Activated CD8-positive, alpha-beta T cell treated with anti-CD3 and anti-CD28 coated beads, Interleukin-2, amount 10 ng/mL, durations not matched to agents 7 days and 5 days (primary cell): ENCODE measurements around the gene AXDND1. TPM values are rescaled to one million over a fixed set of nuclear protein-coding genes. Genes with fewer than 3 reads are reported as not detected.
A peak's percentile ranks its signal among the peaks of the same experiment; 100 is the strongest.

Experiments
- ATAC-seq: fragments of 150-1000 bp; cut with Tn5 transposase; one replicate; pipeline ENCODE4 v1.10.0; 2021; ENCODE audit warnings: moderate library complexity
- CTCF ChIA-PET: fragments of 350-600 bp; sonication (Branson Sonifier 250); formaldehyde crosslinking; loops from one replicate; lab custom pipeline; 2021; ENCODE audit warnings: antibody characterized with exemption; lab: Charles Lee
- POLR2A ChIA-PET: fragments of 350-600 bp; sonication (Branson Sonifier 250); formaldehyde crosslinking; loops from one replicate; lab custom pipeline; 2021; ENCODE audit warnings: antibody characterized with exemption; lab: Charles Lee
- DNase-seq: peaks from one replicate; pipeline ENCODE4 v3.0.0-alpha.2; 2020
- H3K27ac Mint-ChIP-seq: one replicate; pipeline ENCODE4 v1.8.0; 2021; ENCODE audit warnings: mild to moderate bottlenecking, mixed read lengths
- H3K27me3 Mint-ChIP-seq: one replicate; pipeline ENCODE4 v1.8.0; 2021; ENCODE audit warnings: low read depth, mixed read lengths
- H3K36me3 Mint-ChIP-seq: one replicate; pipeline ENCODE4 v1.8.0; 2021; ENCODE audit warnings: low read depth, mixed read lengths
- H3K4me1 Mint-ChIP-seq: one replicate; pipeline ENCODE4 v1.8.0; 2021; ENCODE audit warnings: low read depth, mixed read lengths
- H3K4me3 Mint-ChIP-seq: one replicate; pipeline ENCODE4 v1.8.0; 2021; ENCODE audit warnings: mild to moderate bottlenecking, mixed read lengths
- H3K9me3 Mint-ChIP-seq: one replicate; pipeline ENCODE4 v1.8.0; 2022; ENCODE audit warnings: mixed read lengths; ENCODE audit not compliant: insufficient read depth
- total RNA-seq, 2 experiments: library from RNA; stranded (reverse); gene quantifications; one replicate each; pipeline ENCODE4 v1.2.3, GENCODE V29; 2021

Gene AXDND1
- 1 to 10 TPM; 1.4 TPM for total RNA-seq

GRCh38 chr1:179365342-179366092 is at the start of gene AXDND1:
AXDND1 (plus strand) TSS chr1:179365971; CDS start chr1:179366510, 539 bp downstream.
- Mint-ChIP-seq H3K27ac (peak within 1 kb of the TSS; percentile 100), H3K4me3 (peak within 1 kb of the TSS; percentile 93), H3K4me1 (peaks cover 7% of the 10 kb centered on the region), H3K9me3 (no peaks in the 10 kb centered on the region), H3K27me3 (no peaks in the 10 kb centered on the region), H3K36me3 (no peaks in the 10 kb centered on the region)
- CTCF ChIA-PET: interaction anchor here (0.5 to 4.7 kb wide), 10 partner anchors 10 to 551 kb away, joined by 3 to 26 read pairs (median 3); partner anchors contain the start of gene SOAT1
- peak; percentile 95 for ATAC-seq
- DNase-seq: peak; percentile 93
- POLR2A ChIA-PET: interaction anchor here (0.7 to 2.0 kb wide), 5 partner anchors 71 to 342 kb away, joined by 3 to 16 read pairs (median 3); partner anchors contain the start of genes SOAT1 and TOR3A

- H3K27ac Mint-ChIP-seq: no peak overlapping the region
- CTCF ChIA-PET: no interaction called here
- H3K27me3 Mint-ChIP-seq: no peaks in the 10 kb centered on the region
- peaks cover 15% of the 10 kb centered on the region for H3K4me1 Mint-ChIP-seq
- H3K36me3 Mint-ChIP-seq: peaks cover 43% of the 10 kb centered on the region
- no peaks in the 10 kb centered on the region for H3K9me3 Mint-ChIP-seq
- no peak for DNase-seq
- ATAC-seq: no peak
- no peak overlapping the region for H3K4me3 Mint-ChIP-seq
- POLR2A ChIA-PET: no interaction called here
Measured at GRCh38 chr1:179318491-179318890, 47.3 kb upstream of the AXDND1 start.

GRCh38 chr1:179321533-179322216 is 44.1 kb upstream of the AXDND1 start:
- H3K4me3 Mint-ChIP-seq: no peak overlapping the region
- H3K27ac Mint-ChIP-seq: no peak overlapping the region
- DNase-seq (no peak), ATAC-seq (no peak)
- H3K4me1 Mint-ChIP-seq: peaks cover 15% of the 10 kb centered on the region
- ChIA-PET CTCF (no interaction called here), POLR2A (no interaction called here)
- no peaks in the 10 kb centered on the region for H3K27me3 Mint-ChIP-seq
- no peaks in the 10 kb centered on the region for H3K9me3 Mint-ChIP-seq
- peaks cover 46% of the 10 kb centered on the region for H3K36me3 Mint-ChIP-seq

- ChIA-PET CTCF (no interaction called here), POLR2A (no interaction called here)
- no peaks in the 10 kb centered on the region for H3K9me3 Mint-ChIP-seq
- peaks cover 14% of the 10 kb centered on the region for H3K4me1 Mint-ChIP-seq
- H3K27me3 Mint-ChIP-seq: no peaks in the 10 kb centered on the region
- no peak for ATAC-seq
- no peak for DNase-seq
- no peak overlapping the region for H3K27ac Mint-ChIP-seq
- no peak overlapping the region for H3K4me3 Mint-ChIP-seq
- peaks cover 55% of the 10 kb centered on the region for H3K36me3 Mint-ChIP-seq
Measured at GRCh38 chr1:179322557-179322956, 43.2 kb upstream of the AXDND1 start.

GRCh38 chr1:179323436-179323835 is 42.3 kb upstream of the AXDND1 start:
- Mint-ChIP-seq H3K4me1 (peaks cover 14% of the 10 kb centered on the region), H3K4me3 (no peak overlapping the region), H3K27ac (no peak overlapping the region), H3K9me3 (no peaks in the 10 kb centered on the region), H3K27me3 (no peaks in the 10 kb centered on the region), H3K36me3 (peaks cover 61% of the 10 kb centered on the region)
- no peak for DNase-seq
- no peak for ATAC-seq
- POLR2A ChIA-PET: no interaction called here
- CTCF ChIA-PET: interaction anchor here (0.7 kb wide), 1 partner anchor 11 kb away, joined by 3 read pairs; no protein-coding TSS in a partner anchor

GRCh38 chr1:179325836-179326235 is 39.9 kb upstream of the AXDND1 start:
- Mint-ChIP-seq H3K9me3 (peaks cover 5% of the 10 kb centered on the region), H3K4me3 (no peak overlapping the region), H3K36me3 (peaks cover 66% of the 10 kb centered on the region), H3K27me3 (no peaks in the 10 kb centered on the region), H3K4me1 (peaks cover 14% of the 10 kb centered on the region), H3K27ac (no peak overlapping the region)
- ChIA-PET POLR2A (interaction anchor here (0.6 kb wide), 1 partner anchor 540 kb away, joined by 3 read pairs; no protein-coding TSS in a partner anchor), CTCF (no interaction called here)
- DNase-seq: no peak
- no peak for ATAC-seq

GRCh38 chr1:179326746-179327145 is 39.0 kb upstream of the AXDND1 start:
- no peak overlapping the region for H3K27ac Mint-ChIP-seq
- ChIA-PET CTCF (interaction anchor here (0.9 kb wide), 1 partner anchor 824 kb away, joined by 3 read pairs; no protein-coding TSS in a partner anchor), POLR2A (no interaction called here)
- H3K36me3 Mint-ChIP-seq: peaks cover 62% of the 10 kb centered on the region
- no peaks in the 10 kb centered on the region for H3K27me3 Mint-ChIP-seq
- DNase-seq: no peak
- H3K9me3 Mint-ChIP-seq: peaks cover 5% of the 10 kb centered on the region
- H3K4me3 Mint-ChIP-seq: no peak overlapping the region
- H3K4me1 Mint-ChIP-seq: peaks cover 7% of the 10 kb centered on the region
- no peak for ATAC-seq

GRCh38 chr1:179327196-179327595 is 38.6 kb upstream of the AXDND1 start:
- no peak for DNase-seq
- ChIA-PET POLR2A (no interaction called here), CTCF (interaction anchor here (0.9 kb wide), 1 partner anchor 825 kb away, joined by 3 read pairs; no protein-coding TSS in a partner anchor)
- Mint-ChIP-seq H3K4me1 (peaks cover 5% of the 10 kb centered on the region), H3K27me3 (no peaks in the 10 kb centered on the region), H3K9me3 (peaks cover 5% of the 10 kb centered on the region), H3K27ac (no peak overlapping the region), H3K4me3 (no peak overlapping the region), H3K36me3 (peaks cover 58% of the 10 kb centered on the region)
- ATAC-seq: no peak

GRCh38 chr1:179327679-179328078 is 38.1 kb upstream of the AXDND1 start:
- Mint-ChIP-seq H3K4me1 (peaks cover under 1% of the 10 kb centered on the region), H3K27me3 (no peaks in the 10 kb centered on the region), H3K36me3 (peaks cover 57% of the 10 kb centered on the region), H3K27ac (no peak overlapping the region), H3K4me3 (no peak overlapping the region), H3K9me3 (peaks cover 5% of the 10 kb centered on the region)
- DNase-seq (no peak), ATAC-seq (no peak)
- ChIA-PET CTCF (interaction anchor here (0.9 kb wide), 1 partner anchor 825 kb away, joined by 3 read pairs; no protein-coding TSS in a partner anchor), POLR2A (no interaction called here)

GRCh38 chr1:179329862-179330261 is 35.9 kb upstream of the AXDND1 start:
- Mint-ChIP-seq H3K27me3 (no peaks in the 10 kb centered on the region), H3K4me3 (no peak overlapping the region), H3K36me3 (peaks cover 59% of the 10 kb centered on the region), H3K27ac (peak overlapping the region; percentile 35), H3K9me3 (peaks cover 5% of the 10 kb centered on the region), H3K4me1 (no peaks in the 10 kb centered on the region)
- DNase-seq (no peak), ATAC-seq (no peak)
- CTCF ChIA-PET: no interaction called here
- POLR2A ChIA-PET: no interaction called here

GRCh38 chr1:179334440-179334839 is 31.3 kb upstream of the AXDND1 start:
- H3K4me1 Mint-ChIP-seq: peaks cover 2% of the 10 kb centered on the region
- ATAC-seq: no peak
- CTCF ChIA-PET: no interaction called here

GRCh38 chr1:179337288-179337687 is 28.5 kb upstream of the AXDND1 start:
- no peaks in the 10 kb centered on the region for H3K9me3 Mint-ChIP-seq
- no peak overlapping the region for H3K4me3 Mint-ChIP-seq
- ChIA-PET CTCF (no interaction called here), POLR2A (no interaction called here)
- H3K36me3 Mint-ChIP-seq: peaks cover 47% of the 10 kb centered on the region
- H3K4me1 Mint-ChIP-seq: peaks cover 7% of the 10 kb centered on the region
- no peak overlapping the region for H3K27ac Mint-ChIP-seq
- H3K27me3 Mint-ChIP-seq: no peaks in the 10 kb centered on the region
- no peak for DNase-seq
- no peak for ATAC-seq

More at GRCh38 chr1:179334440-179334839, 31.3 kb upstream of the AXDND1 start:
- no peaks in the 10 kb centered on the region for H3K27me3 Mint-ChIP-seq
- DNase-seq: no peak
- H3K36me3 Mint-ChIP-seq: peaks cover 49% of the 10 kb centered on the region
- H3K4me3 Mint-ChIP-seq: no peak overlapping the region
- POLR2A ChIA-PET: no interaction called here
- H3K27ac Mint-ChIP-seq: no peak overlapping the region
- peaks cover 5% of the 10 kb centered on the region for H3K9me3 Mint-ChIP-seq
